Ishikawa (cell line): Measurements from ENCODE around the gene TUBB4B.

Source experiments
- CEBPB ChIP-seq: IDR thresholded peaks from 2 replicates; pipeline ENCODE4 v1.6.1; 2012
- CREB1 ChIP-seq: IDR thresholded peaks from 2 replicates; pipeline ENCODE4 v1.6.1; 2012; ENCODE audit warnings: low read depth
- EGR1 ChIP-seq: IDR thresholded peaks from 2 replicates; pipeline ENCODE4 v1.6.1; 2012
- EP300 ChIP-seq: IDR thresholded peaks from 2 replicates; pipeline ENCODE4 v1.6.1; 2012; ENCODE audit warnings: borderline replicate concordance
- FOXM1 ChIP-seq: IDR thresholded peaks from 2 replicates; pipeline ENCODE4 v1.6.1; 2012; ENCODE audit warnings: low read depth, borderline replicate concordance
- NFIC ChIP-seq: IDR thresholded peaks from 2 replicates; pipeline ENCODE4 v1.6.1; 2012
- RAD21 ChIP-seq: IDR thresholded peaks from 2 replicates; pipeline ENCODE4 v1.6.1; 2012; ENCODE audit warnings: low read depth
- TAF1 ChIP-seq: IDR thresholded peaks from 2 replicates; pipeline ENCODE4 v1.6.1; 2012; ENCODE audit warnings: low read depth, mild to moderate bottlenecking
- TCF12 ChIP-seq: IDR thresholded peaks from 2 replicates; pipeline ENCODE4 v1.6.1; 2012; ENCODE audit warnings: low read depth
- TEAD4 ChIP-seq: IDR thresholded peaks from 2 replicates; pipeline ENCODE4 v1.6.1; 2012
- USF1 ChIP-seq: IDR thresholded peaks from 2 replicates; pipeline ENCODE4 v1.6.1; 2012
- YY1 ChIP-seq: IDR thresholded peaks from 2 replicates; pipeline ENCODE4 v1.6.1; 2012; ENCODE audit warnings: low read depth
- ZBTB7A ChIP-seq: IDR thresholded peaks from 2 replicates; pipeline ENCODE4 v1.6.1; 2012; ENCODE audit warnings: low read depth
- TF ChIP-seq, protein P1 (sequence below): IDR thresholded peaks from 2 replicates; pipeline ENCODE4 v1.6.1; 2012
- TF ChIP-seq, protein P2 (sequence below): IDR thresholded peaks from 2 replicates; pipeline ENCODE4 v1.6.1; 2012; ENCODE audit warnings: low read depth, mild to moderate bottlenecking

The TUBB4B gene

GRCh38 chr9:137281345-137282116 is 40.4 kb downstream of the TUBB4B start:
- TF ChIP-seq TCF12 (no peak), TAF1 (no peak), RAD21 (no peak), CREB1 (no peak)

DNA sequence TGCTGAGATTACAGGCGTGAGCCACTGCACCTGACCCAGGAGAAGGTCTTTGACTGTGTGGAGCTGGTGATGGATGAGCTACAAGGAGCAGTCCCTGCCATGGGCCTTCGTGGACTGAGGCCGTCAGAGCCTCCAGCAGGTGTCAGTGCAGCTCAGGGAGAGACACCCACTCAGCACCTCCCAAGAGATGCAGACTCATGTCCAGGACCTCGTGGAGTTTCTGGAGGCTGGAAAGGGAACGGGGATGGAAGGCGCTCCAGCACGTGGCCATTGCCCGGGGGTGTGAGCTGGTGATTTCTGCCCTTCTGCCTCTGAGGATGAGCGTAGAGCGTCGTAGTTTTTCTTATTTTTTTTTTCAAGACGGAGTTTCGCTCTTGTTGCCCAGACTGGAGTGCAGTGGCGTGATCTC is 45.9 kb downstream of the TUBB4B start:
- peak; percentile 91 for TF ChIP-seq RAD21
- TF ChIP-seq TEAD4 = no peak
- no peak for TF ChIP-seq ZBTB7A
- no peak for TF ChIP-seq FOXM1
- no peak for TF ChIP-seq EP300
- no peak for TF ChIP-seq TAF1
- no peak for TF ChIP-seq YY1
- no peak for TF ChIP-seq CEBPB
- TF ChIP-seq, protein P1, sequence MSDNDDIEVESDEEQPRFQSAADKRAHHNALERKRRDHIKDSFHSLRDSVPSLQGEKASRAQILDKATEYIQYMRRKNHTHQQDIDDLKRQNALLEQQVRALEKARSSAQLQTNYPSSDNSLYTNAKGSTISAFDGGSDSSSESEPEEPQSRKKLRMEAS = peak; percentile 74
- TF ChIP-seq CREB1 = no peak
- TF ChIP-seq EGR1 = no peak
- TF ChIP-seq NFIC = no peak
- 0 out of 2 replicates have a peak, but pooled peaks have one; percentile 28 for TF ChIP-seq USF1

- TF ChIP-seq USF1 (no peak), CEBPB (no peak), YY1 (no peak), FOXM1 (no peak), EP300 (no peak), TCF12 (no peak), EGR1 (no peak), RAD21 (no peak), TEAD4 (no peak), TAF1 (no peak), CREB1 (no peak), ZBTB7A (no peak), NFIC (no peak)
- TF ChIP-seq, protein P2, sequence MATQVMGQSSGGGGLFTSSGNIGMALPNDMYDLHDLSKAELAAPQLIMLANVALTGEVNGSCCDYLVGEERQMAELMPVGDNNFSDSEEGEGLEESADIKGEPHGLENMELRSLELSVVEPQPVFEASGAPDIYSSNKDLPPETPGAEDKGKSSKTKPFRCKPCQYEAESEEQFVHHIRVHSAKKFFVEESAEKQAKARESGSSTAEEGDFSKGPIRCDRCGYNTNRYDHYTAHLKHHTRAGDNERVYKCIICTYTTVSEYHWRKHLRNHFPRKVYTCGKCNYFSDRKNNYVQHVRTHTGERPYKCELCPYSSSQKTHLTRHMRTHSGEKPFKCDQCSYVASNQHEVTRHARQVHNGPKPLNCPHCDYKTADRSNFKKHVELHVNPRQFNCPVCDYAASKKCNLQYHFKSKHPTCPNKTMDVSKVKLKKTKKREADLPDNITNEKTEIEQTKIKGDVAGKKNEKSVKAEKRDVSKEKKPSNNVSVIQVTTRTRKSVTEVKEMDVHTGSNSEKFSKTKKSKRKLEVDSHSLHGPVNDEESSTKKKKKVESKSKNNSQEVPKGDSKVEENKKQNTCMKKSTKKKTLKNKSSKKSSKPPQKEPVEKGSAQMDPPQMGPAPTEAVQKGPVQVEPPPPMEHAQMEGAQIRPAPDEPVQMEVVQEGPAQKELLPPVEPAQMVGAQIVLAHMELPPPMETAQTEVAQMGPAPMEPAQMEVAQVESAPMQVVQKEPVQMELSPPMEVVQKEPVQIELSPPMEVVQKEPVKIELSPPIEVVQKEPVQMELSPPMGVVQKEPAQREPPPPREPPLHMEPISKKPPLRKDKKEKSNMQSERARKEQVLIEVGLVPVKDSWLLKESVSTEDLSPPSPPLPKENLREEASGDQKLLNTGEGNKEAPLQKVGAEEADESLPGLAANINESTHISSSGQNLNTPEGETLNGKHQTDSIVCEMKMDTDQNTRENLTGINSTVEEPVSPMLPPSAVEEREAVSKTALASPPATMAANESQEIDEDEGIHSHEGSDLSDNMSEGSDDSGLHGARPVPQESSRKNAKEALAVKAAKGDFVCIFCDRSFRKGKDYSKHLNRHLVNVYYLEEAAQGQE = no peak
- TF ChIP-seq, protein P1 = no peak
These were observed 52.0 kb downstream of the TUBB4B start for GRCh38 chr9:137293094-137293481.
